H1 (cell line): Measurements from ENCODE around the gene SLC35B1.

ENCODE experiments used
- CTCF ChIP-seq, 3 experiments: IDR thresholded peaks; 1 replicate in 2 of 3; 2 replicates in 1 of 3; pipeline versions ENCODE4 v1.5.1 to v1.6.1; 2011; ENCODE audit warnings: low read length in 3 of 3, mild to moderate bottlenecking in 3 of 3, inconsistent platforms in 2 of 3, low read depth in 1 of 3, moderate library complexity in 1 of 3; ENCODE audit not compliant: insufficient read depth in 1 of 3; ENCODE audit errors: control extremely low read depth in 1 of 3
- EP300 ChIP-seq, 2 experiments: IDR thresholded peaks; 1 replicate in 1 of 2; 2 replicates in 1 of 2; pipeline ENCODE4 v1.6.1; 2011 to 2012; ENCODE audit warnings: low read depth in 2 of 2, low read length in 2 of 2, mild to moderate bottlenecking in 2 of 2, borderline replicate concordance in 1 of 2, inconsistent platforms in 1 of 2, moderate library complexity in 1 of 2
- EZH2 ChIP-seq: fragments of 200-600 bp; sonication (generic); IDR thresholded peaks from 2 replicates; pipeline ENCODE4 v1.7.1; 2012; ENCODE audit warnings: low read depth, mild to moderate bottlenecking, moderate library complexity, low read length, inconsistent platforms; ENCODE audit not compliant: severe bottlenecking
- JUND ChIP-seq: IDR thresholded peaks from 2 replicates; pipeline ENCODE4 v1.6.1; 2011; ENCODE audit warnings: mild to moderate bottlenecking, improper control_type of control experiment, low read length
- MAFK ChIP-seq: IDR thresholded peaks from 2 replicates; pipeline ENCODE4 v1.6.1; 2012; ENCODE audit warnings: low read depth, mild to moderate bottlenecking, improper control_type of control experiment, low read length
- POLR2A ChIP-seq, 2 experiments: IDR thresholded peaks; 1 replicate in 1 of 2; 2 replicates in 1 of 2; pipeline ENCODE4 v1.6.1; 2011; ENCODE audit warnings: low read depth in 2 of 2, low read length in 2 of 2, mild to moderate bottlenecking in 2 of 2; ENCODE audit errors: control extremely low read depth in 1 of 2
- POLR2AphosphoS5 ChIP-seq: IDR thresholded peaks from 2 replicates; pipeline ENCODE4 v1.6.1; 2011; ENCODE audit warnings: low read depth, low read length
- POU5F1 ChIP-seq: IDR thresholded peaks from 2 replicates; pipeline ENCODE4 v1.6.1; 2011; ENCODE audit warnings: low read depth, mild to moderate bottlenecking, low read length, moderate library complexity
- SP1 ChIP-seq: IDR thresholded peaks from 2 replicates; pipeline ENCODE4 v1.6.1; 2011; ENCODE audit warnings: low read depth, low read length
- SRF ChIP-seq: IDR thresholded peaks from 2 replicates; pipeline ENCODE4 v1.6.1; 2011; ENCODE audit warnings: mild to moderate bottlenecking, low read depth, low read length, moderate library complexity

GRCh38 chr17:49687878-49688491 is 19.8 kb downstream of the SLC35B1 start:
- TF ChIP-seq CTCF (IDR thresholded peaks at IDR 0.05; ENCODE audit: control extremely low read depth in 1 of 3, insufficient read depth in 1 of 3, low read depth in 1 of 3, low read length in 3 of 3), result no peak
- no peak for TF ChIP-seq EP300 (IDR thresholded peaks at IDR 0.05; ENCODE audit: borderline replicate concordance in 1 of 2, low read depth in 2 of 2, low read length in 2 of 2)
- TF ChIP-seq EZH2, result no peak
- no peak for TF ChIP-seq JUND
- TF ChIP-seq SRF, result no peak
- TF ChIP-seq POLR2A (IDR thresholded peaks at IDR 0.05; ENCODE audit: control extremely low read depth in 1 of 2, low read depth in 2 of 2, low read length in 2 of 2), result no peak
- TF ChIP-seq POU5F1, result no peak
- TF ChIP-seq POLR2AphosphoS5, result no peak
- no peak for TF ChIP-seq MAFK
- no peak for TF ChIP-seq SP1
